HepG2 (cell line): ENCODE data around the gene TLE1. TPM values are rescaled to one million over a fixed set of nuclear protein-coding genes. Genes with fewer than 3 reads are reported as not detected.

Experiments
- CHCHD3 ChIP-seq: sonication (generic); formaldehyde crosslinking; IDR thresholded peaks from 2 replicates; pipeline ENCODE4 v1.8.0; 2022; ENCODE audit warnings: mild to moderate bottlenecking, missing genetic modification reagents, moderate library complexity
- ELF3 ChIP-seq: IDR thresholded peaks from 2 replicates; pipeline ENCODE4 v1.6.1; 2016; ENCODE audit warnings: missing genetic modification reagents, missing compliant biosample characterization
- ISX ChIP-seq: sonication (generic); formaldehyde crosslinking; conservative IDR thresholded peaks from 2 replicates; pipeline ENCODE4 v1.5.0; 2020; ENCODE audit warnings: missing genetic modification reagents
- MAFG ChIP-seq: sonication (generic); formaldehyde crosslinking; IDR thresholded peaks from 2 replicates; pipeline ENCODE4 v1.5.1; 2020; ENCODE audit warnings: mild to moderate bottlenecking, missing genetic modification reagents
- NCOA5 ChIP-seq: sonication (generic); formaldehyde crosslinking; IDR thresholded peaks from 2 replicates; pipeline ENCODE4 v1.4.0; 2020; ENCODE audit warnings: missing genetic modification reagents
- NR2F1 ChIP-seq, 2 experiments: fragments of 450-650 bp in 1 of 2; formaldehyde crosslinking in 1 of 2; IDR thresholded peaks; 2 replicates each; pipeline versions ENCODE4 v1.5.0 to v1.6.1; 2016 to 2020; ENCODE audit warnings: mild to moderate bottlenecking in 1 of 2, missing compliant biosample characterization in 1 of 2, missing genetic modification reagents in 1 of 2, moderate library complexity in 1 of 2
- RBM22 ChIP-seq: fragments of 200-400 bp; formaldehyde crosslinking; optimal IDR thresholded peaks from 2 replicates; pipeline ENCODE3; 2017; ENCODE audit warnings: mild to moderate bottlenecking, low read length, moderate library complexity
- SMAD1 ChIP-seq: sonication (generic); formaldehyde crosslinking; IDR thresholded peaks from 2 replicates; pipeline ENCODE4 v1.4.0; 2020; ENCODE audit warnings: missing genetic modification reagents, low read depth, mild to moderate bottlenecking, borderline replicate concordance
- SMAD9 ChIP-seq: sonication (generic); formaldehyde crosslinking; IDR thresholded peaks from 2 replicates; pipeline ENCODE4 v1.5.1; 2020; ENCODE audit warnings: mild to moderate bottlenecking, missing genetic modification reagents
- STAT5B ChIP-seq: sonication (generic); formaldehyde crosslinking; IDR thresholded peaks from 2 replicates; pipeline ENCODE4 v1.4.0; 2020; ENCODE audit warnings: missing genetic modification reagents
- ZC3H13 ChIP-seq: sonication (generic); formaldehyde crosslinking; IDR thresholded peaks from 2 replicates; pipeline ENCODE4 v1.8.1; 2023; ENCODE audit warnings: mild to moderate bottlenecking, missing genetic modification reagents, moderate library complexity
- ZNF556 ChIP-seq: sonication (generic); formaldehyde crosslinking; IDR thresholded peaks from 2 replicates; pipeline ENCODE4 v1.4.0; 2020; ENCODE audit warnings: mild to moderate bottlenecking, missing genetic modification reagents, borderline replicate concordance
- polyA plus RNA-seq, 8 experiments: library from polyadenylated mRNA; depleted of rRNA in 3 of 8; stranded (reverse) in 7 of 8; unstranded in 1 of 8; fragments of >200 nt; fragmentation: Illumina TruSeq in 4 of 8; extraction: Trizol in 4 of 8; gene quantifications; 2 replicates each; pipeline versions ENCODE4 v1.2.1 to v1.2.3, GENCODE V29; 2011 to 2016; ENCODE audit warnings: low read depth in 4 of 8, missing spikeins in 1 of 8, mixed read lengths in 1 of 8; ENCODE audit not compliant: insufficient read depth in 1 of 8
- total RNA-seq, 5 experiments: library from RNA; depleted of rRNA; stranded (reverse); fragments of >200 nt; fragmentation: Illumina TruSeq; extraction: Trizol; gene quantifications; 2 replicates each; pipeline ENCODE4 v1.2.3, GENCODE V29; 2016; ENCODE audit warnings: low read depth in 1 of 5
- TF ChIP-seq, protein P1 (sequence below): IDR thresholded peaks from 2 replicates; pipeline ENCODE4 v1.6.1; 2016; ENCODE audit warnings: low read depth, missing genetic modification reagents, missing compliant biosample characterization
- TF ChIP-seq, protein P2 (sequence below): sonication (generic); formaldehyde crosslinking; IDR thresholded peaks from 2 replicates; pipeline ENCODE4 v1.8.0; 2022; ENCODE audit warnings: missing genetic modification reagents, mild to moderate bottlenecking, inconsistent platforms, borderline replicate concordance
- TF ChIP-seq, protein P3 (sequence below): sonication (generic); formaldehyde crosslinking; IDR thresholded peaks from 2 replicates; pipeline ENCODE4 v1.5.0; 2020; ENCODE audit warnings: missing genetic modification reagents
- TF ChIP-seq, protein P4 (sequence below): sonication (generic); formaldehyde crosslinking; IDR thresholded peaks from 2 replicates; pipeline ENCODE4 v1.4.0; 2020; ENCODE audit warnings: missing genetic modification reagents
- TF ChIP-seq, protein P5 (sequence below): sonication (generic); IDR thresholded peaks from 2 replicates; pipeline ENCODE4 v1.6.1; 2016; ENCODE audit warnings: low read depth, borderline replicate concordance

TLE1 gene
- total and polyA plus RNA-seq, 2 of the 13 experiments (the other 11 are each of a cell fraction or from before 2014, with no cell fraction given) = 35.9 to 109 TPM

DNA sequence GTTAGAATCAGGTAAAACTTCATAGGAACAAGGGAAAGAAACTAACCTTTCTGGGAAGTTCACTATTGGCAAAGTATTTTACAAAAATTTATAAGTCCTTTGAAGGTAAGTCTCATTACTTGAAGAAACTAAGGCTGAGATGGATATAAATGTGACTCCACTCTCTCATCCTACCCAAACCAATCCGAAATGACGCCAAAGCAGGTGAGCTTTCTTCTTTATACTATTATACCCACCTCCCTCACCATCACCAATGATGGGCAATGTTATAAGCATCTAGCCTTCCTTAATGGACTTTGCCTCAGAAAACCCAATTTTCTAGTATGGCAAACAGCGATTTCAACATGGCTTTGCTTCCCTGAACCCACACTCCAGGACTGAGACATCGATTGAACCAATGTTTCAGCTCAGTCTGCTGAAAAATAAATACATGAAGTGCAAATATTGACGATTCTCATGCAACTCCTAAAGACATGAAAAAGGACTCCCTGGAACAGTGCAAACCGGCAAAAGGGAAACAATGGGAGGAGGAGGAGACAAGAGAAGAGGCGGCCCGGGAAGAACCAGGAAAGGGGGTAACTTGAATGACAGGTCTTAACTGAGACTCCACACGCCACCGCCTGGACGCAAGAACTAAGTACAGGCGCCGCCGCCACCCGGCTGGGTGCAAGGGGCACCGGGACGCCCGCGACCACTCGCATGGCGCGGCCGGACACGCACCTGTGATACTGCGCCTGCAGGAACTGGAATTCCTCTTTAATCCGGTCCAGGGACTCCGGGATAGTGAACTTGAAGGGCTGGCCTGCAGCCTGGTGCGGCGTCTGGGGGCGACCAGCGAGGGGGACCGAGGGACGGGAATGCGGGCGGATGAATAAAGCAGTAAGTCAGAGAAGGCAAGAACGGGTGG, 2.5 kb downstream of the TLE1 start (continued):
- TF ChIP-seq, protein P1, sequence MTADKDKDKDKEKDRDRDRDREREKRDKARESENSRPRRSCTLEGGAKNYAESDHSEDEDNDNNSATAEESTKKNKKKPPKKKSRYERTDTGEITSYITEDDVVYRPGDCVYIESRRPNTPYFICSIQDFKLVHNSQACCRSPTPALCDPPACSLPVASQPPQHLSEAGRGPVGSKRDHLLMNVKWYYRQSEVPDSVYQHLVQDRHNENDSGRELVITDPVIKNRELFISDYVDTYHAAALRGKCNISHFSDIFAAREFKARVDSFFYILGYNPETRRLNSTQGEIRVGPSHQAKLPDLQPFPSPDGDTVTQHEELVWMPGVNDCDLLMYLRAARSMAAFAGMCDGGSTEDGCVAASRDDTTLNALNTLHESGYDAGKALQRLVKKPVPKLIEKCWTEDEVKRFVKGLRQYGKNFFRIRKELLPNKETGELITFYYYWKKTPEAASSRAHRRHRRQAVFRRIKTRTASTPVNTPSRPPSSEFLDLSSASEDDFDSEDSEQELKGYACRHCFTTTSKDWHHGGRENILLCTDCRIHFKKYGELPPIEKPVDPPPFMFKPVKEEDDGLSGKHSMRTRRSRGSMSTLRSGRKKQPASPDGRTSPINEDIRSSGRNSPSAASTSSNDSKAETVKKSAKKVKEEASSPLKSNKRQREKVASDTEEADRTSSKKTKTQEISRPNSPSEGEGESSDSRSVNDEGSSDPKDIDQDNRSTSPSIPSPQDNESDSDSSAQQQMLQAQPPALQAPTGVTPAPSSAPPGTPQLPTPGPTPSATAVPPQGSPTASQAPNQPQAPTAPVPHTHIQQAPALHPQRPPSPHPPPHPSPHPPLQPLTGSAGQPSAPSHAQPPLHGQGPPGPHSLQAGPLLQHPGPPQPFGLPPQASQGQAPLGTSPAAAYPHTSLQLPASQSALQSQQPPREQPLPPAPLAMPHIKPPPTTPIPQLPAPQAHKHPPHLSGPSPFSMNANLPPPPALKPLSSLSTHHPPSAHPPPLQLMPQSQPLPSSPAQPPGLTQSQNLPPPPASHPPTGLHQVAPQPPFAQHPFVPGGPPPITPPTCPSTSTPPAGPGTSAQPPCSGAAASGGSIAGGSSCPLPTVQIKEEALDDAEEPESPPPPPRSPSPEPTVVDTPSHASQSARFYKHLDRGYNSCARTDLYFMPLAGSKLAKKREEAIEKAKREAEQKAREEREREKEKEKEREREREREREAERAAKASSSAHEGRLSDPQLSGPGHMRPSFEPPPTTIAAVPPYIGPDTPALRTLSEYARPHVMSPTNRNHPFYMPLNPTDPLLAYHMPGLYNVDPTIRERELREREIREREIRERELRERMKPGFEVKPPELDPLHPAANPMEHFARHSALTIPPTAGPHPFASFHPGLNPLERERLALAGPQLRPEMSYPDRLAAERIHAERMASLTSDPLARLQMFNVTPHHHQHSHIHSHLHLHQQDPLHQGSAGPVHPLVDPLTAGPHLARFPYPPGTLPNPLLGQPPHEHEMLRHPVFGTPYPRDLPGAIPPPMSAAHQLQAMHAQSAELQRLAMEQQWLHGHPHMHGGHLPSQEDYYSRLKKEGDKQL = peak; percentile 98
- TF ChIP-seq STAT5B (CRISPR knock-in tag) (peak; percentile 50; the same call in 1 of the 2 replicates), NR2F1 (CRISPR knock-in tag; IDR thresholded peaks at IDR 0.05) (peak; percentile 41 to 48; a peak in 2 of 4 replicates), SMAD1 (CRISPR knock-in tag) (no peak), ZNF556 (CRISPR knock-in tag) (peak; percentile 87; the same call in 1 of the 2 replicates), RBM22 (no peak), ELF3 (CRISPR knock-in tag) (peak; percentile 91), CHCHD3 (no peak), MAFG (no peak), ISX (no peak), NCOA5 (CRISPR knock-in tag) (no peak), ZC3H13 (CRISPR knock-in tag) (peak; percentile 60; the same call in 1 of the 2 replicates), SMAD9 (CRISPR knock-in tag) (no peak)
- TF ChIP-seq, protein P2, sequence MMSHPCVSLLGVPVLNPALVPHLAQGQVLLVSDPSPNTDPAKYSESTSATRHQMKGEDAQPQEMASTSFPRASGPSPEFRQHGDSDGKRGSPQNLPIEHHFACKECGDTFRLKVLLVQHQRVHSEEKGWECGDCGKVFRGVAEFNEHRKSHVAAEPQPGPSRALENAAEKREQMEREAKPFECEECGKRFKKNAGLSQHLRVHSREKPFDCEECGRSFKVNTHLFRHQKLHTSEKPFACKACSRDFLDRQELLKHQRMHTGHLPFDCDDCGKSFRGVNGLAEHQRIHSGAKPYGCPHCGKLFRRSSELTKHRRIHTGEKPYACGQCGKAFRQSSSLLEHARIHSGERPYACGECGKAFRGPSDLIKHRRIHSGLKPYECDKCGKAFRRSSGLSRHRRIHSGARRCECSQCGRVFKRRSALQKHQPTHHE (CRISPR knock-in tag) = peak; percentile 72; the same call in 1 of the 2 replicates
- TF ChIP-seq, protein P3, sequence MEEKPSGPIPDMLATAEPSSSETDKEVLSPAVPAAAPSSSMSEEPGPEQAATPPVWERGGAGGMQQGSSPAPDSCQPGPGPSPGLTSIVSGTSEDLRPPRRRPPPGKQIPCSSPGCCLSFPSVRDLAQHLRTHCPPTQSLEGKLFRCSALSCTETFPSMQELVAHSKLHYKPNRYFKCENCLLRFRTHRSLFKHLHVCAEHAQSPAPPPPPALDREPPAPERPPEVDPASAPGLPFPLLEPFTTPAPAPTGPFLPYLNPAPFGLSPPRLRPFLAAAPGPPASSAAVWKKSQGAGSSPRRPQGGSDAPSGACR (CRISPR knock-in tag) = peak; percentile 26; the same call in 1 of the 2 replicates
- TF ChIP-seq, protein P4, sequence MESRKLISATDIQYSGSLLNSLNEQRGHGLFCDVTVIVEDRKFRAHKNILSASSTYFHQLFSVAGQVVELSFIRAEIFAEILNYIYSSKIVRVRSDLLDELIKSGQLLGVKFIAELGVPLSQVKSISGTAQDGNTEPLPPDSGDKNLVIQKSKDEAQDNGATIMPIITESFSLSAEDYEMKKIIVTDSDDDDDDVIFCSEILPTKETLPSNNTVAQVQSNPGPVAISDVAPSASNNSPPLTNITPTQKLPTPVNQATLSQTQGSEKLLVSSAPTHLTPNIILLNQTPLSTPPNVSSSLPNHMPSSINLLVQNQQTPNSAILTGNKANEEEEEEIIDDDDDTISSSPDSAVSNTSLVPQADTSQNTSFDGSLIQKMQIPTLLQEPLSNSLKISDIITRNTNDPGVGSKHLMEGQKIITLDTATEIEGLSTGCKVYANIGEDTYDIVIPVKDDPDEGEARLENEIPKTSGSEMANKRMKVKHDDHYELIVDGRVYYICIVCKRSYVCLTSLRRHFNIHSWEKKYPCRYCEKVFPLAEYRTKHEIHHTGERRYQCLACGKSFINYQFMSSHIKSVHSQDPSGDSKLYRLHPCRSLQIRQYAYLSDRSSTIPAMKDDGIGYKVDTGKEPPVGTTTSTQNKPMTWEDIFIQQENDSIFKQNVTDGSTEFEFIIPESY = peak; percentile 64
- TF ChIP-seq, protein P5, sequence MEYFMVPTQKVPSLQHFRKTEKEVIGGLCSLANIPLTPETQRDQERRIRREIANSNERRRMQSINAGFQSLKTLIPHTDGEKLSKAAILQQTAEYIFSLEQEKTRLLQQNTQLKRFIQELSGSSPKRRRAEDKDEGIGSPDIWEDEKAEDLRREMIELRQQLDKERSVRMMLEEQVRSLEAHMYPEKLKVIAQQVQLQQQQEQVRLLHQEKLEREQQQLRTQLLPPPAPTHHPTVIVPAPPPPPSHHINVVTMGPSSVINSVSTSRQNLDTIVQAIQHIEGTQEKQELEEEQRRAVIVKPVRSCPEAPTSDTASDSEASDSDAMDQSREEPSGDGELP = peak; percentile 72; the same call in 1 of the 2 replicates
